Activated CD4-positive, CD25-positive, alpha-beta regulatory T cell treated with anti-CD3 and anti-CD28 coated beads, Interleukin-2, amount 50 U/mL, for 16 hours (primary cell): ENCODE measurements around the gene ZNF385C.

ENCODE experiments used
- DNase-seq: peaks from one replicate; pipeline ENCODE4 v3.0.0-alpha.2; 2020; ENCODE audit warnings: low read depth, low spot score

Gene ZNF385C

DNA sequence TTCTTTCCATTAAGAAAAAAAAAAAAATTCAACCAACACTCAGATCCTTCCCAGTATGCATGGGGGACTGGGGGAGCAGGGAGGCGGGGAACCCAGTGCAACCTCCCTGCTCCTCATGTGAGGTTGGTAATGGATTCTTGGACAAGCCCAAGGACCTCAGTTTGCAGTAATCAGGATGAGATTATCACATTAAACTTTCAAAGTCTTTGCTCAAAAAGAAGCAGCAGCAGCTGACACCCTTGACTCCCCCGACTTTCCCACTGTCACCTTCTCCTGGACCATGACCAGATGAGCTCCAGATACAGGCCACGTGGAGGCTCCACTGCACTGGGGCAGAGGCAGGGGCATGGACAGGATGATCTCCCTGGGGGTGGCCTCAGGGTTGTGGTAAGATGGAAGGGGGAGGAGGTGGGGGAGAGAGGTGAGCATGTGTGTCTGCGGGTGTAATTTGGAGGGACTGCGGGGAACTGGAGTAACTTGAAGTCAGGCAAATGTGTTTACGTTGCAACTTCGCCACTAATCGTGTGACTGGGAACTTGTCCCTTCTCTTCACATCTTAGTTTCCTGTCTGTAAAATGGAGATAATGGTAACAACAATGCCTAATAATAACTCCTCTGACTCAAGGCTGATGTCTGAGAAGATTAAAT is 19.8 kb downstream of the ZNF385C start:
- no peak for DNase-seq

DNA sequence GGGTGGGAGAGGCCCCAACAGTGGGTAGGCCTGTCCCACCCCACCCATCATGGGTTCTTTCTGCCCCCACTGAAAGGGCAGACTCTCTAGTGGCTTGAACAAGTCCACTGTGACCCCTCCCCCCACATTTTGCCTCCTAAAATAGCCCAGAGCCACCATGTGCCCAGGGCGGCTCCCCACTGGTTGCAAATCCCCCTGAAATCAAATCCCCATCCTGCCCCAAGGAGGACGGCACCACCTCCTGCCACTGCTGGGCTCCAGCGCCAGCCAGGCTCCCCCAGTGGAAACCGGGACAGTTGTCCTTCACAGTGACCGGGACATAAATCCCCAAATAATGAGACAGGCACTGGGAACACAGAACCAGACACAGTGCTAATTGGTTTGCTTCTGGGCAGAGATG is 20.5 kb downstream of the ZNF385C start:
- DNase-seq: no peak

DNA sequence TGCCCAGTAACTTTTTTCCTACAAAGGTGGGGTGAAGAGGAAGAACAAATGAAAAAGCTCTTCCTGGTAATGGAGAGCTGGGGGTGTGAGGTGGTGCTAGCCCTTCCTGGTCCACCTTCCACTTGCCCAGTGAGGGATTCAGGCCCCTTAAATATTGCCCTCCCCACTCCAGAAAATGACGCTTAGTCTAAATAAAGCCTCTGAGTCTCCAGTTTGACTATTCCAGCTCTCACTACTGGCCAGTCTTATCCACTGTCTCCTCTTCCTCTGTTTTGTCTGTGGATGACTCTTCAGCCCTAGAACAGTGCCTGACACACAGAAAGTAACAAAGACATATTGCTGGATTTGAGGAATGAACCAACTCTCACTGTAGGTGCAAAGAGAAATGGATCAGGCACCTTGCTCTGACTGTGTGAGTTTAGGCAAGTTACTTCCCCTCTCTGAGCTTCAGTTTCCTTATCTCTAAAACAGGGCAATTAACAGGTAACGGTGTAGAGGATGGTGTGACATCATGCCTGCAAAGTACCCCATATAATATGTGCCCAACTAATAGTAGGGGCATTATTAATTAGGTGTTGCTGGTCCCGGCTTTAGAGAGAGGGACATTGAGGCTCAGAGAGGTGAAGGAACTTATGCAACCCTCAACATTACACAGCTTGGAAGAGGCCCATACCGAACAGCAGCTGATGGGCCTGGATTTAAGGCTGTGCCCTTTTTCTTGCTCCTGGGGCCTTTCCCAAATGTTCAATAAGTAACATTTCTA is 21.3 kb downstream of the ZNF385C start:
- no peak for DNase-seq

DNA sequence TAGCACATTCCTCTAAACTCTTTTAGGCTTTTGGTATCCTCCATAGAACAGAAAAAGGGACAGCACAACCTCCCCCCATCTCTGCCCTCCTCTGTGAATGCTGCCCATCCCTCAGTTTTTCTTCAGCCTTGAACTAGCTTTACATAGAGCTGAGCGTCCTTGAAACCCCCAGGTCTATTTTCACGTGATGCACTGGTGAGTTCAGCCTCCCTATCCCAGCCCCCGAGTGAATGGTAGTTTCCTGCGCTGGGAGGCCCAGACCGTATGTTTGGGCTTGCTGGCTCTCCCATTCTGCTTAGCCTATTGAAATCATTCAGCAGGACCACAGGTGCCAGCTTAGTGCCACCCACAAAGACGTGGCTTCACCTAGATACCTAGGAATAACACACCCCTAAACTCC is 22.5 kb downstream of the ZNF385C start:
- DNase-seq: no peak

DNA sequence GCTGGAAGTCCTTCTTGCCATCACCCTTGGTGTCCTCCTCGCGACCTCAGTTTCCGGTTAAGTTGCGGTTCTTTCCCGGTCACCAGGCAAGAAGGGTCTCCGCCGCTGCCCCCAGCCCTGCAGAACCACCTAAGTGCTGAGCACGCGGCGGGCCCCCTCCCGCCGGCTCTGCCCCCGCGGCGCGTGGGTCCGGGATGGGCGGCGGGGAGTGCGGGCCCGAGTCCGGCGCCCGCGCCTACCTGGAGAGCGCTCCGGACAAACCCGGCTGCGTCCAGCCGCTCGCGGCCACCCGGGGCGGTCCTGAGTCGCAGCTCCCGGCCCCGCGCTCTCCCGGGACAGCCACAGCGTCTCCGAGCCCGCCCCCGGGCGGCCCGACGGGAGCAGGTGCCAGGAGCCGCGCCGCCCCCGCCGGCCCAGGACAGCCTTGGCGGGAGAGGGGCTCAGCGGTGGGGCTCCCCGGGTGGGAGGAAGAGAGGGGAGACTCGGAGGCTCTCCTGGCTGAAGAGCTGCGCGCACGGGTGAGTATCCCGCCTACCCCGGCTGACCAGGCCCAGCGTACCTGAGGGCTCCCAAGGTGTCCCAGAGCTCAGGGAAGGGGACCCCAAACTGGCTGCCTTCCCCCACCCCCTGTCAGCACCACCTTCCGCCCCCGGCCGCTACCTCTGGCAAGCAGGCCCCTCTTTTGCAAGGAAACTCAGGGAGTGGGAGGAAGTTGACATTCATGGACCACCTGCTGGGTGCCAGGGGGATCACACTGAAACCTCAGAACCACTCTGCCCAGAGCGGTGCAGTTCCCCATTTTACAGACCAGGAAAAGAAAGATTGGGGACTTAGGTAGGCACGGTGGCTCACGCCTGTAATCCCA is 25.7 kb downstream of the ZNF385C start:
- no peak for DNase-seq

DNA sequence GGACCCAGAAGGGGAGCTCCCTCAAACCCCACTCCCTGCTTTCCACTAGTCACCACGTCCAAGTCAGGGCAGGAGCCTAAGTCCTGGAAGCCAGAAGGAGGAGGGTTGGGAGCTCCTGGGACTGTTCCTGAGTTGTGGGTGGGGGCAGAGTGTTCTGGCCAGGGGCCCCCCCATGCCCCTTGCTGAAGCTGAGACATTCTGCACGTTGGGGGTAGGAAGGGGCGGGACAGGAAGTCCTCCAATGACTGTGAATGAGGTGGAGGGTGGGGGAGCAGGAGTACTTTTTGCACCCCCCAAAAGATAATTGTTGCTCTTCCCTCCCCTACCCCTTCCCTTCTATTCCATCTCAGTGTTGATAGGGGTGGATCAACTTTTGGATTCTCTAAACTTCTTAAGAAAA is 26.5 kb downstream of the ZNF385C start:
- DNase-seq: no peak

DNA sequence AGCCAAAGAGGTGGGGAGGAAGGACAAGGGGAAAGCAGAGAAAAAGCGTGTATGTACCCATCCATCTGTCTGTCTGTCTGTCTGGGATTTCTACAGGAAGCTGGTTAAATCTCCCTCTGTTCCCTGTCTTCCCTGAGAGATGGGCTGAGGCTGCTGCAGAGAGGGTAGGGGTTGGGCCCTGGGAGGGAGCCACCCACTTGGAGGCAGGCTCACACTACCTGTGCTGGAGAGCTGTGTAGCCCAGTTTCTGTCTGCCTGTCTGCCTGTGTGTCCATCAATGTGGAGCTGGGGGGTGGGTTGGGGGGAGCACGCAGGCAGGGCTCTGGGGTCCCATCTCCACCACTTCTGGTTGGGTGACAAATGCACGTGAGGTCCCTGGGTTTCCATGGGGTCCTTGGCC is 29.3 kb downstream of the ZNF385C start:
- DNase-seq: no peak

DNA sequence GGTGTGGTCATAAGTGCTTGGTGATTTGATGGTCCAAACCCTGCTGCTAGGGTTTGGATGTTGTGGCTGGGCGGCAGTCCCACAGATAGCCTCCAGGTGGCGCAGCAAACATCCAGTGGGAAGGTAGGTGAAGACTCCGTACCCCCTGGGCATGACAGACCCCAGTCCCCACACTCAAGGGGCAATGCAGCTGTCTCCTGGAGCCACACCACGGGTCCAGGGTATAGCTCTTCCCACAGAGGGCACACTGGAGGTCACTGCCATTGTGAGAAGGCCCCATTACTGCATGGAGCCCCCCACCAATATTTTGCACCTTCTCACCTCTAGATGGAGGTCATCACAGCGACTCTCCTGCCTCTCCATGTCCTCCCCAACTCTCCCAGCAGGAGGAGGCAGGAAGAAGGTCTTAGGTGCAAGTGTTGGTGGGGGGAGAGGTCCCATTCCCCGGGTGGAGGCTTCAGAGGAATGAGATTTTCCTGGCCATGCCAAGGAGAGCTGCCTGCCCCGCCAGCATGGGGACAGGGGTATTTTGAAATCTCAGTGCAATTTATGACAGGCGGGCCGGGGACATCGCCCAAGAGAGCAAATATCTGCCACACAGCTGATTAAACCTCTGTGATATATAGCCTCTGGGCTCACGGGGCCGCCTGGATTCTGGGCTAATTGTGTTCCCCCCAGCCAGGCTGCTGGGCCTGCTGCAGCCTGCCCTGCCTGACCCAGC is 30.7 kb downstream of the ZNF385C start:
- peak; percentile 36 for DNase-seq

DNA sequence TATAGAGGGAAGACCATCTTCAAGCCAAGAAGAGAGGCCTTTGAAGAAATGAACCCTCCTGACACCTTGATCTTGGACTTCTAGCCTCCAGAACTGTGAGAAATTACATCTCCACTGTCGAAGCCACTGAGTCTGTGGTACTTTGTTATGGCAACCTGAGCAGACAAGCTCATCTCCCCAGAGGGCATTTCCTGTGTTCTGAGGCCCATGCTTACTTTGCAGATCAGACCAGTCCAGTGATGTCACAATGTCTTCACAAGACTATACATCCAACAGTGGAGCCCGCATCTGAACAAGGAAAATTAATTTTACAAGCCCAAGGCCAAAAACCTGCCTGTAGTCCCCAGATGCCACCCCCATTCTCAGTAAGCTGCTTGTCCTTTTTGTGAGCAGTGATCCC is 33.1 kb downstream of the ZNF385C start:
- DNase-seq: no peak

DNA sequence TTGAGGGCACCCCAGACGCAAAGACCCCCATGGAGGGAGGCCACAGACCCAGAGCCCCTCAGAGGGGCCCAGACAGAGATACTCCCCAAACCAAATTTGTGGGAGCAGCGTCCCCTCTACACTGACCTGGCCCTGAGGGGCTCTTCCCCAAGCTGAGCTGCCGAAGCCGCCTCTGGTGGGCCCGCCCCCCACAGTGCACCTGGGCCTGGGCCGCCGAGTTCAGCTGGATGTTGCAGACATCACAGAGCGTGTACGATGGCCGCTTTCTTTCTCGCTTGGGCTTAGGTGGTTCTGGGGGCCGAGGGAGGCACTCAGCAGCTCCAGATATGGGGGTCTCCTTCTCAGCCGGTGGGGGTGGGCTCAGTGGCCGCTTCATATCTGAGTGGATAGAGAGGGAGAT is 35.6 kb downstream of the ZNF385C start:
- no peak for DNase-seq

DNA sequence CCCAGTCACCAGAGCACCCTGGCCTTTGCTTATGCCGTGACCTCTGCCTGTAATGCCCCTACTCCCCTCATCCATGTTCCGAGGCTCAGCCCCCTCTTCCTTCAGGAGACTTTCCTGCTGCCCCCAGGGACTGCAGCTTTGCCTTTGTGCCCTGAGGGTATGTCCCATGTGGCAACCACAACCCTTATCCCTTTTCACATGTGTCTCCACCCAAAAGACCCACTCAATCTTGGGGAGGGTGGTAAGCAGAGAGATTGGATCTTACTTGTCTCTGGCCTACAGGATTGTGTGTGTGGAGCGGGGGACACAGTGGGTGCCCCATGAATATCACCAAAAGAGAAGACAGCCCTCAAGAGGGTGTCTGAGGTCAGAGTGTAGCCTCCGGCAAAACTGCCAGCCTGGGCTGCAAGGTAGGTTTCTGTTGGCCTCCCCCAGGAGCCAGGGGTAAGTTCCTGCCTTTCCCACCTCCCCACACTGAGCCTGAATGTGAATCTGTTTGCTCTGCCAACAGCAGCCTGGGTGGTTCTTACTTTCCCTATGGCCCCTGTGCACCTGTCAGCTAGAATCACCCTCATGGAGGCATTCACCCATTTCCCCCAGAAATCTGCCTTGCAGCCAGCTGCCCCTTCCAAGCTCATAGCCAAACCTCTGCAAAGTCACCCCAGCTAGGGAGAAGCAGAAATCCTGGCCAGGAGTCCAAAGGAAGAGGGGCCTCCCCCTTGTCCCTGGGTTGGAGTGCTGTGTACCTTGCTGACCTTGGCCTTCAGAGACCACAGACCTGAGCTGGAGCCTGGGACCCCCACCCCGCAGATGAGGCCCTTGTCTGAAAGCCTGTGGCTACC is 36.4 kb downstream of the ZNF385C start:
- no peak for DNase-seq

DNA sequence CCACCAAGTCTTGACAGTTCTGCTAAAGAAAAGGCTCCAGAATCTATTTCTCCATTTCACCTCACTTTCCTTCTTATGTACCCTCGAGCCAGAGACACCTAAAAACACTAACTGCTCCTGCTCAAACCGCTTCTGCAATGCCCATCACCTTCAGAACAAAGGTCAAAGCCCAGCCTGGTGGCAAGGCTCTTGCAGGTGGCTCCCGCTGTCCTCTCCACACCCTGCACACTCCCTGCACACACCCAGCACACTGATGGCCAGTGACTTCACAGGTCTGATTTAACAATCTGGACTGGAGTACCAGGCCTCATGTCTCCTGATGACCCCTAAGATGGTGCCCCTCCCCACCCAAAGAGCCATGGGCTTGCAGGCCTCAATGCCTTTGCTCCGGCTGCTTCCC is 38.0 kb downstream of the ZNF385C start:
- DNase-seq: no peak

DNA sequence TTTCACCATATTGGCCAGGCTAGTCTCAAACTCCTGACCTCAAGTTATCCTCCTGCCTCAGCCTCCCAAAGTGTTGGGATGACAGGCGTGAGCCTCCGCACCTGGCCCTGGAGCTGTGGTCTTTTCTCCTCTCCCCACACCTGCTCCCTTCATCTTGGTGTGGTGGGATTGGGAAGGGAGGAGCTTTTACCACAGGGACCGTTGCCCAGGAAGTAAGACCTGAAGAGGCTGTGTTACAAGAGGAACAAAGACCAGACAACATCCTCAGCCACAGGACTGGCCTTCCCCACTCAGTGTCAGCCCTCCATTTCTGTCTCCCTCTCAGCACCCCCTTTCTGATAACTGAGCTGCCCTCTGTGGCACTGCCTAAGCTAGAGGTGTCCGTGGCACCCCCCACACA is 38.5 kb downstream of the ZNF385C start:
- DNase-seq: no peak

DNA sequence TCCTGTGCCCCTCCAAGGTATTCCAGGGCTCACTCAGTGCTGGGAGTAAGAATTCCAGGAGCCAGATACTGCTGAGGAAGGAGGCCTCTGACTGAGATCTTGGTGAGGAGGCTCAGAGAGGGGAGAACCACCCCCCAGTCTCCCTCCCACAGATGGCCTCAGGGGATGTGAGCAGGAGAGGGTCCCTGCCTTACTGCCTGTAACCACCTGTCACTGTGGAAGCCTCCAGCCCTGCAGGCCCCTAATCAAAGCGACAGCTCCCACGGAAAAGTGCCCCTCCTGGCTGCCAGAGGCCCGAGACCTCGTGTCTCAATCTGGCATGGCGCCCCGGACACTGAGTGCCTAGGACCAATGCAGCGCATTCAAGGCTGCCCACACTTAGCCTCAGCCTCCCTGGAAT is 40.2 kb downstream of the ZNF385C start:
- DNase-seq: no peak

DNA sequence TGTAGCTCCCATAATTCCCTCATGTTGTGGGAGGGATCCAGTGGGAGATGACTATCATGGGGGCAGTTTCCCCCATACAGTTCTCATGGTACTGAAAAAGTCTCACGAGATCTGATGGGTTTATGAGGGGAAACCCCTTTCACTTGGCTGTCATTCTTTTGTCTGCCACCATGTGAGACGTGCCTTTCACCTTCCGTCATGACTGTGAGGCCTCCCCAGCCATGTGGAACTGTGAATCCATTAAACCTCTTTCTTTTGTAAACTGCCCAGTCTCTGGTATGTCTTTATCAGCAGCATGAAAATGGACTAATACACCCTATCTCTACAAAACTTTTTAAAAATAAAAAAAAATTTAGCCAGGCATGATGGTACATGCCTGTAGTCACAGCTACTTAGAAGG is 41.6 kb downstream of the ZNF385C start:
- no peak for DNase-seq

DNA sequence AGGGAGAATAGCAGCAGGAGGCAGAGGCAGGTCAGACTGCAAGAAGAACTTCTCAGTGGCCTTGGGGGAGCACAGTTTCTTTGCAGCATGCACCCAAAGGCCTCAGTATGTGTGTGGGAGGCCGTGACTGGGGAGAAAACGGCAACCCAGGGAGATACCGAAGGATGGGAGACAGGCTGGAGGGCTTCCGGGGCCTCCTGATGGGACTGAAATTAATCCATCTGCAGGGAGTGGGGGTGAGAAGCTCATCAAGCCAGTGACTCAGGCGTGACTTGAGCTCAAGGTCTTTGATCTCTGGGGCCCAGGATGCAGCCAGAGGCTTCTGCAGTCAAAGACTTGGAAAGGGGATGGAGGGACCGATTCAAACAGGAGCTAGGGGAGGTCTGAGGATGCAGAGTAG is 42.8 kb downstream of the ZNF385C start:
- no peak for DNase-seq

DNA sequence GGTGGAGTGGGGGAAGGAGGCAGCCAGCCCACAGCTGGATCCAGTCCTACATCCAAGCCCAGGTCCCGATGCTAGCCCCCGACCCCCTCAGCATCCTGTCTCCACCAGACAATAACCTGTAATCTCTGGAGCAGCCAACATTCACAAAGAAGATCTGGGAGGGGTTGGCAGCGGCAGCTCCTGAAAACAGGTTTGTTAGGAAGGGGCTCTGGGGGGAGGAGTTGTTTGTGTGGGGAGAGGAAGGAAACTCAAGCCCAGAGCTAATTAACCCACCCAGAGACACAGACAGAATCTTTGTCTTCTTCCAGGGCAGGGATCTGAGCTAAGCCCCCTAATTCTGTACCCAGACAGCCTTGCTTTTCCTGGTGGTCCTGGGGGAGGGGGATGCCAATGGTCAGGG is 43.2 kb downstream of the ZNF385C start:
- no peak for DNase-seq

DNA sequence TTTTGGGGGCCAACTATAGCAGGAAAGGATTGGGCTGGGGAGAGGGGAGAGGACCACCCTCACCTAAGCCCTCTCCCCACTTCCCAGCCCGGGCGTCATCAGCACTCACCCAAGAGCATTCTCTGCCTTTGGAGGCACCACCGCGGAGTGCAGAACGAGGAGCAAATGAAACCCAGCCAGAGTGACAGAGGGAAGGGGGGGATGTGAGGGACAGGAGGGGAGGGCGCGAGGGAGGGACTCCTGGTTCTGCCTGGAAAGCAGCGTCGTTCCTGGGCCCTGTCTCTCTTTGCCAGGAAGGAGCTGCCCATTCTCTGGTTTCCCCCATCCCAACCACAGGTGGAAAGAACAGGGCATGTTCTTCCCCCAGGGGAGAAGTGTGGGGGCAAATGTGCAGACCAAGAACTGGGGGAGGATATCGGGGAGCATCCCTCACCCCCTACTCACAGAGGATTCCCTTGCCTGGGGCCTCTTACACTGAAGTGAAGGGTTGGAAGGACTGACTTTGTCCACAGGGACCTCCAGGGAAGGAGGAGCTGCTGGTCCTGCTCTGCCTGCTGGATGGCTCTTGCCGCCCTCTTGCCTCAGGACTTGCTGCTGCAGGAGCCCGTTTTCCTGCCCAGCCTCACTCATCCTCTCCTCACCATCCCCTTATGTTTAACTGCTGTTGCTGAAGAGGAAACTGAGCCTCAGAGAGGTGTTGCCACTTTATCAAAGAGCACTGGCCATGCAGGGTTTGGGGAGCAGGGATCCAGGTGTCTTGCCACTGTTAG is 44.4 kb downstream of the ZNF385C start:
- DNase-seq: no peak

DNA sequence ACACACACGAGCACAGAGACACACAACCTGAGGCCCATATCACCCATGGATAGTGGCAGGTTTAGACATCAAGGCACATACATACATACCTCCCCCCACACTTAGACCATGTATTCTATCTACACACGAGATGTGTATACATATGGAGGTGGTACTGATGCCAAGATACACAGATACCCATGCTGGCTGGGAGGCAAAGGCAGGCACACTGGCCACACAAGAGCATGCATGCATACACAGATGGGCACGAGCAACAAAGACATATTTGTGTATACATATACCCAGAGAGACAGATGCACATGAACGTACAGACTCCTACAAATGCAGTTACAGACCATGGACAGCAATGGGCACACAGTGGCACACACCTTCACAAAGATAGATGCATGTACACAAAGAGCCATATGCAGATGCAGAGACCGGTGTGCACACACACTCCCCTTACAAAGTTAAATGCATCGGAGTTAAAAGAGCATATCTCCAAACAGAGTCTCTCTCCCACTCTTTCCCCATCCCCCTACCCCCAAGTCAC is 45.9 kb downstream of the ZNF385C start:
- no peak for DNase-seq

DNA sequence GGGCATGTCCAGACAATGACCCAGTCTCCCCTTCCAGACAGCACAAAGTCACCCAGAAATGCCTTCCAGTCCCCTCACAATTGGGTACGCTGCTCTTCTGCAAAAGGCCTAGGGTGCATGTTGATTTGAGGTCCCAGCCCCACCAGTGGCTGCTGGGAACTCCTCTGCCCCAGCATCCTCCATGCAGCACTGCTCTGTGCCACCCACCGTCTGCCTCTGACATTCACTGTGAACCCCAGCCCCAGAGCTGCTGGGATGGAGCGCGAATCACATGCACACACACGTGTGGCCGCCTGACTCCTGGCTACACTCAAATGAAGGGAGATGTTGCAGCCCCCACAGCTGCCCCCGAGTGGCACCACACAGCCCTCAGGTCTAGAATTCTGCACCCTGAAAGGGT is 46.6 kb downstream of the ZNF385C start:
- DNase-seq: no peak
